Activated effector memory CD4-positive, alpha-beta T cell treated with Interleukin-2 at 50 U/mL for 16 hours (primary cell): ENCODE data around the gene GPR25.

ENCODE experiments used
- DNase-seq: peaks from one replicate; pipeline ENCODE4 v3.0.0-alpha.2; 2020

The GPR25 gene

GRCh38 chr1:200873671-200874397 is 1.1 kb downstream of the GPR25 start:
- DNase-seq = no peak

GRCh38 chr1:200874694-200875093 is 1.9 kb downstream of the GPR25 start:
- no peak for DNase-seq

- no peak for DNase-seq
Observed at GRCh38 chr1:200875416-200875815, 2.6 kb downstream of the GPR25 start.

- no peak for DNase-seq
Observed at GRCh38 chr1:200877010-200877409, 4.2 kb downstream of the GPR25 start.

- peak; percentile 48 for DNase-seq
Observed at GRCh38 chr1:200877839-200878551, 5.2 kb downstream of the GPR25 start.

- DNase-seq = no peak
Observed at GRCh38 chr1:200880212-200880611, 7.4 kb downstream of the GPR25 start.

- DNase-seq = no peak
Observed at GRCh38 chr1:200883118-200883517, 10.3 kb downstream of the GPR25 start.

GRCh38 chr1:200885623-200886402 is 13.0 kb downstream of the GPR25 start:
- DNase-seq = no peak

GRCh38 chr1:200886594-200886993 is 13.8 kb downstream of the GPR25 start:
- DNase-seq = no peak

- DNase-seq = no peak
Observed at GRCh38 chr1:200887036-200887435, 14.3 kb downstream of the GPR25 start.

GRCh38 chr1:200887772-200888348 is 15.1 kb downstream of the GPR25 start:
- no peak for DNase-seq

GRCh38 chr1:200888349-200888838 is 15.6 kb downstream of the GPR25 start:
- DNase-seq = peak; percentile 65

GRCh38 chr1:200889571-200889970 is 16.8 kb downstream of the GPR25 start:
- no peak for DNase-seq

- DNase-seq = no peak
Observed at GRCh38 chr1:200890027-200890426, 17.2 kb downstream of the GPR25 start.

- no peak for DNase-seq
Observed at GRCh38 chr1:200890818-200891773, 18.3 kb downstream of the GPR25 start.

GRCh38 chr1:200891774-200892157 is 19.0 kb downstream of the GPR25 start:
- DNase-seq = no peak

GRCh38 chr1:200892546-200892945 is 19.8 kb downstream of the GPR25 start:
- DNase-seq = no peak

GRCh38 chr1:200892958-200893357 is 20.2 kb downstream of the GPR25 start:
- no peak for DNase-seq

GRCh38 chr1:200893411-200893901 is 20.7 kb downstream of the GPR25 start:
- DNase-seq = no peak

- DNase-seq = no peak
Observed at GRCh38 chr1:200894712-200895442, 22.1 kb downstream of the GPR25 start, which contains the start of gene INAVA. Gene INAVA, plus strand, starts transcription at chr1:200894900. Its CDS starts 3,501 bp downstream, at chr1:200898401.

GRCh38 chr1:200895443-200895789 is 22.6 kb downstream of the GPR25 start:
- no peak for DNase-seq
